NCI-H748 (cell line): ENCODE measurements around the gene SCAMP1.
"Not testable (repeated sequence)": the region's sequence is repeated elsewhere in the genome, so short reads cannot be mapped to it uniquely, and the experiment has no call there.

Source experiments
- DNase-seq: peaks from one replicate; lab custom pipeline; 2025; ENCODE audit not compliant: unreplicated experiment; lab: John Stamatoyannopoulos, UW

SCAMP1 gene

DNA sequence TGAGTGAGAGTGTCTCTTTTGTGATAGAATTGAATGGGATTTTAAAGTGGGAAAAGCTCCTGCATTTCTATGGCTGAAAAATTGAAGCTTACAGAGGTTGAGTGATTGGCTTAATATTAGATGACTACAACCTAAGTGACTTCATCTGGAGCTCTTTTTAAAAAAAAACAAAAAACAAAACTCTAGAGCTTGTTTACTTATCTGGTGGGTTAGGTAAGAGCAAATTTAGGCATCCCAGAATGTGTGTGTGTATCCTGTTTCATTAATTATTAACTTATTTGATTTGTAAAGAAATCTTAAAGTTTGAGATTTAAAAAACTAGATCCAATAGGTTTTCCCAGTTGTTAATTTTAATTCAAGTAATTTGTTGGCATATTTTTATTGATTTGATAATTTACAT lies 60.1 kb downstream of the SCAMP1 start:
- DNase-seq = no peak

DNA sequence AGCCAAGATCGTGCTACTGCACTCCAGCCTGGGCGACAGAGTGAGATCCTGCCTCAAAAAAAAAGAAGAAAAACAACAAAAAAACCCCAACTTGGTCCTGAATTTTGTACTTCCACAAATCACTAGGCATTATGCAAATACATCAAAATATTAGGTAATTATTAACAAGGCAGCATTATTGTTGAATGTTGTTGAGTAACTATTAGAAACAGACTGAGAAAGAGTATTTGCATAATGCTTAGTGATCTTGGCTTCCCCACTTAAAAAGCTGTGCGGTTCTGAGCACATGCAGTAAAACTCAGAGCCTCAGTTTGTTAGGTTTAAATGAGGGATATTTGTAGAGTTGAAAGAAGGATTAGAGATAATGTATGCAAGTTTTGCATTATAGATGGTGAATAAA lies 64.2 kb downstream of the SCAMP1 start:
- no peak for DNase-seq

GRCh38 chr5:78429332-78429980 lies 69.0 kb downstream of the SCAMP1 start:
- no peak for DNase-seq

GRCh38 chr5:78430866-78431265 lies 70.4 kb downstream of the SCAMP1 start:
- no peak for DNase-seq

- no peak for DNase-seq
Observed at GRCh38 chr5:78433972-78434371, 73.6 kb downstream of the SCAMP1 start.

DNA sequence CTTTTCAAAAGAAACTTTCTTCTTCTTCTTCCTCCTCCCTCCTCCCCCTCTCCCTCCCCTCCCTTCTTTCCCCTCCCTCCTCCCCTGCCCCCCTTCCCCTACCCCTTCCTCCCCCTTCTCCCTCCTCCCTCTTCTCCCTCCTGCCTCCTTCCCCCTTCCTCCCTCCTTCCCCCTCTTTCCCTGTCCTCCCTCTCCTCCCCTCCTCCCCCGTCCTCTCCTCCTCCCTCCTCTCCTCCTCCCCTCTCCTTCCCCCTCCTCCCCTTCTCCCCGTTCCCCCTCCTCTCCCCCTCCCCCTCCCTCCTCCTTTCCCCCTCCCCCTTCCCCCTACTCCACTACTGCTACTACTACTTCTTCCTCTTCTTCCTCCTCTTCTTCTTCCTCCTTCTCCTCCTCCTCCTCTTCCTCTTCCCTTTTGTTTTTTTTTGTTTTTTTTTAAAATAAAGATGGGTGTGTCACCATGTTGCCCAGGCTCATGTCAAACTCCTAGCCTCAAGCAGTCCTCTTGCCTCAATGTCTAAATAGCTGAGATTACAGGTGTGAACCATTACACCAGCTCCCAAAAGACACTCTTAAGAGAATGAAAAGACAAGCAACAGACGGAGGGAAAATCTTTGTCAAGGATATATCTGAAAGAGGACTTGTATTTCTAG lies 87.5 kb downstream of the SCAMP1 start:
- DNase-seq = no peak

DNA sequence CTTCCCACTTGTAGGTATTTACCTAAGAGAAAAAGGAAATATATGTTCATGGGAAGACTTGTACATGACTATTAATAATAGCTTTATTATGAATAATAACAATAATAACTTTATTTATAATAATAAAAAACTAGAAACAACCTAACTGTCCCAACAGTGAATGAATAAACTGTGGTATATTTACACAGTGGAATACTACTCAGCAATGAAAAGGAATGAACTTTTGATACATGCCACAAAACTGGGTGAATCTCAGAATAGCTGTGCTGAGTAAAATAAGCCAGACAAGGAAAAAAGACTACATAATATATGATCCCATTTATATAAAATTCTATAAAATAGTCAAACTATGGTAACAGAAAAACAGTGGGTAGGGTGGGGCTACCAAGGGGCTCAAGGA lies 88.7 kb downstream of the SCAMP1 start:
- DNase-seq = no peak

DNA sequence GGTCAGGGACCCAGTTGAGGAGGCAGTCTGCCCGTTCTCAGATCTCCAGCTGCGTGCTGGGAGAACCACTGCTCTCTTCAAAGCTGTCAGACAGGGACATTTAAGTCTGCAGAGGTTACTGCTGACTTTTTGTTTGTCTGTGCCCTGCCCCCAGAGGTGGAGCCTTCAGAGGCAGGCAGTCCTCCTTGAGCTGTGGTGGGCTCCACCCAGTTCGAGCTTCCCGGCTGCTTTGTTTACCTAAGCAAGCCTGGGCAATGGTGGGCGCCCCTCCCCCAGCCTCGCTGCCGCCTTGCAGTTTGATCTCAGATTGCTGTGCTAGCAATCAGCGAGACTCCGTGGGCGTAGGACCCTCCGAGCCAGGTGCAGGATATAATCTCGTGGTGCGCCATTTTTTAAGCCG lies 97.1 kb downstream of the SCAMP1 start:
- not testable (repeated sequence) for DNase-seq

- DNase-seq = no peak
Observed at GRCh38 chr5:78458843-78459242, 98.4 kb downstream of the SCAMP1 start.

GRCh38 chr5:78467140-78467539 lies 106.7 kb downstream of the SCAMP1 start:
- no peak for DNase-seq

DNA sequence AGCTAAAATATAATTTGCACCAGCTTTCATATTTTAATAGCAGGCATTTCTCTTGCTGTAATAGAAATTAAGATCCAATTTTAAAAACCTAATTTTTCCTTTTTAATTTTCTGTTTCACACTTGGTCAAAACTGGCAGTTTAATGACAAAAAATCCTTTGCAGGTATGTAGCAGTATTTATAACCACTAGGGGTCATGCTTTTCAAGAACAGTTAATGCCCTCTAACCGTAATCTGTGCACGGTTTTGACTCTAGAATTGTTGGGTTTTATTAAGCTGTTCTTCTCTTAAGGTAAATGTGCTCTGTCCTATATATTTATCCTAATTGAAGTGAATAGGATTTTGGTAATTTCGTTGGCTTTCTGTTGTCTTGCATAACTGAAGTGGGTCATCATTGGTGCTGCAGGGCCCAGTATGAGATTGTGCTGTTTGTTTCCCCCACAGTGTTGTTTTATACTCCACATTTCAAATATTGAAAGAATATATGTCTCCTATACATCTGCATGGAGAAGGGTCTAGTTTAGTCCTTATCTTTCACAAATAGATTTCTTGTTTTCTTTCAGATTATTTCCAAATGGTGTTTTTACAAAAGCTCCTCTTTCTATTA lies 107.4 kb downstream of the SCAMP1 start:
- peak; percentile 63 for DNase-seq

- DNase-seq = no peak
Observed at GRCh38 chr5:78471896-78472295, 111.5 kb downstream of the SCAMP1 start.

GRCh38 chr5:78472469-78473106 lies 112.2 kb downstream of the SCAMP1 start:
- peak; percentile 7 for DNase-seq

DNA sequence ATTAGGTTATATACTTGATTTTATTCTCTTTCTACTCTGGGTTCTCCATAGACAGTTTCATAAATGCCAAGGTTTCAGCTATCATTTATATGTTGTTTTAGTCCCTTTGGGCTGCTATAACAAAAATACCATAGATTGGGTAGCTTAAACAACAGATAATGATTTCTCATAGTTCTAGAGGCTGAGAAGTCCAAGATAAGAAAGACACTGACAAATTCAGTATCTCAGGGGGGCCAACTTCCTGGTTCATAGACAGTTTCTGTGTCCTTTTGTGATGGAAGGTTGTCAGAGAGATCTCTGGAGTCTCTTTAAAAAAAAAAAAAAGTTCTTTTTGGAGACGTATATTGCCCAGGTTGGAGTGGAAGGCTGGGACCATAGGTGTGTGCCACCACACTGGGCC lies 113.3 kb downstream of the SCAMP1 start:
- no peak for DNase-seq

DNA sequence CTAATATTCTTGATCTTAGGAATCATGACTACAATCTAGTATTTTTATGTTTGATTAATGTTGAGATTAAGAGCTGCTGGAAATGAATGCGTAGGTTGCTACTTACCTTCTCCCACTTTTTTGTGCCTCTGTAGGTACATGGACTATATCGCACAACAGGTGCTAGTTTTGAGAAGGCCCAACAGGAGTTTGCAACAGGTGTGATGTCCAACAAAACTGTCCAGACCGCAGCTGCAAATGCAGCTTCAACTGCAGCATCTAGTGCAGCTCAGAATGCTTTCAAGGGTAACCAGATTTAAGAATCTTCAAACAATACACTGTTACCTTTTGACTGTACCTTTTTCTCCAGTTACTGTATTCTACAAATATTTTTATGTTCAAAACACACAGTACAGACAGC lies 115.0 kb downstream of the SCAMP1 start:
- no peak for DNase-seq

- no peak for DNase-seq
Observed at GRCh38 chr5:78476795-78477194, 116.4 kb downstream of the SCAMP1 start.

GRCh38 chr5:78482948-78483347 lies 122.5 kb downstream of the SCAMP1 start:
- DNase-seq = no peak

DNA sequence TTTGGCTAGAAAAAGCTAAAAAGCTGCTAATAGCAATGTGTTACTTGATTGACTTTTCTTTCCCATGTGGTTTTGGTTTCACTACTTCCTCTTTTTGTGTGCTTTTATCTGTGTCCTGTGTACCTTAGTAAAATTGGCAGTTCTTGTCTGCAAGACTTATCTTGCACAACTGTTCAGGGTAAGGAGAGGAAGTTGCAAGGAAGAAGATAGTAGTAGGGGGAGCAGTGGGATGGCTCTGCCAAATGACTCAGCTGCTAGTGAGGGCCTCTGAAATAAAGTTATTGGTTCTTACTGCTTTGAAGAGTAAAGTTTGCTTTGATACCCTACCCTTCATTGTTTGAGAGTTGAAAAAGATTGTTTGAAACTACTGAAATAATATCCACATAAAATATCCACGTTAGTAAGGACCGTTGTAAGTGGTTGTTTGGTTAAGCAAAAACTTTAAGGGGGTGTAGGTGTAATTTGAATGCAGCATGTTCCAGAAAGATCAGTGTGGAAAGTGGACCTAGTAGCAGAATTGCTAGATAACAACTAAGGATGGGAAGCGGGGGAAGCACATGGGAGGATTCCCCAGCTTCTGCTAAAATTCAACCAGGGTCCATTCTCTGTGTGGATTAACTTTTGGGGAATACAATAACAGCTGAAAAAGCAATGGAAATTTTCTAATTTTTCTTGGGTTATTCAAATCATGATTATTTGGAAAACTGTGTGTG lies 123.5 kb downstream of the SCAMP1 start:
- no peak for DNase-seq

- DNase-seq = no peak
Observed at GRCh38 chr5:78486218-78486617, 125.8 kb downstream of the SCAMP1 start.

DNA sequence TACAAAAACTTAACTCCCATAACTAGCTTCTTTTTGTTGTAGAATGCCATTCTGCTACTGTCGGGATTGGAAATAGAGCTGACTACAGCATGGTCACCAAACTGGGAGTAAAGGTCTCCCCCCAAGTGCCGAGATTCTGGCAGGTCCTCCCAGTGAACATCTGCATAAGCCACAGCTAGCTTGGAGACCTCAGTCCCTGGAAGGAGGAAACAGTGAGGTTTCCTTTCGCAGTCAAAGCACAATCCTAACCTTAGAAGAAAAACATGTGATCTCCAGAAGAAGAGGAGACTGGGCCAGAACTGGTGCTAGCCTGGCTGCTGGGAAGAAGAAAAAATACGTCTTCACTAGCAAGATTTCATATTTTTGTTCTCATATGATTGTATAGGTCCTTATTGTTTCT lies 127.4 kb downstream of the SCAMP1 start:
- no peak for DNase-seq

GRCh38 chr5:78490709-78491485 lies 130.5 kb downstream of the SCAMP1 start:
- no peak for DNase-seq
